ENCODE data around the gene HIPK2.

DNA sequence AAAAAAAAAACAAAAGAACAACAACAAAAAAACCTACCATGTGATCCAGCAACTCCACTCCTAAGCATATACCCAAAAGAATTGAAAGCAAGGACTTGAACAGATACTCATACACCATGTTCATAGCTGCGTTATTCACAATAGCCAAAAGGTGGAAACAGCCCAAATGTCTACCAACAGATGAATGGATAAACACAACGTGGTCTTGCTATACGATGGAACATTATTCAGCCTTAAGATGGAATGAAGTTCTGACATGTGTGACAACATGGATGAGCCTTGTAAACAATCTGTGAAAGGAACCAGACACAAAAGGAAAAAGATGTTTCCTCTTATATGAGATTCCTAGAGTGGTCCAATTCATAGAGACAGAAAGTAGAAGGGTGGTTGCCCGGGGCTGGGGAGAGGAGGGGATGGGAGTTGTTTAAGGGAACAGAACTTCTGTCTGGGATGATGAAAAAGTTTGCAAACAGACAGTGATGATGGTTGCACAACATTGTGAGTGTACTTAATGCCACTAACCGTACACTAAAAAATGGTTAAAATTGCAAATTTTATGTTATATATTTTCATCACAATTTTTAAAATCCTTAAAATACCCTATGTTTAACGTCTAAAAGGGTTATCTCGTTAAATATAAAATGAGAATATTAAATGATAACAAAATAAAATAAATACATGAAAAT is 242.7 kb downstream of the HIPK2 start:
- TF ChIP-seq, protein P1, sequence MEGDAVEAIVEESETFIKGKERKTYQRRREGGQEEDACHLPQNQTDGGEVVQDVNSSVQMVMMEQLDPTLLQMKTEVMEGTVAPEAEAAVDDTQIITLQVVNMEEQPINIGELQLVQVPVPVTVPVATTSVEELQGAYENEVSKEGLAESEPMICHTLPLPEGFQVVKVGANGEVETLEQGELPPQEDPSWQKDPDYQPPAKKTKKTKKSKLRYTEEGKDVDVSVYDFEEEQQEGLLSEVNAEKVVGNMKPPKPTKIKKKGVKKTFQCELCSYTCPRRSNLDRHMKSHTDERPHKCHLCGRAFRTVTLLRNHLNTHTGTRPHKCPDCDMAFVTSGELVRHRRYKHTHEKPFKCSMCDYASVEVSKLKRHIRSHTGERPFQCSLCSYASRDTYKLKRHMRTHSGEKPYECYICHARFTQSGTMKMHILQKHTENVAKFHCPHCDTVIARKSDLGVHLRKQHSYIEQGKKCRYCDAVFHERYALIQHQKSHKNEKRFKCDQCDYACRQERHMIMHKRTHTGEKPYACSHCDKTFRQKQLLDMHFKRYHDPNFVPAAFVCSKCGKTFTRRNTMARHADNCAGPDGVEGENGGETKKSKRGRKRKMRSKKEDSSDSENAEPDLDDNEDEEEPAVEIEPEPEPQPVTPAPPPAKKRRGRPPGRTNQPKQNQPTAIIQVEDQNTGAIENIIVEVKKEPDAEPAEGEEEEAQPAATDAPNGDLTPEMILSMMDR (conservative IDR thresholded peaks at IDR 0.05; ENCODE audit: low read depth, low read length): no peak
- no peak for TF ChIP-seq EZH2 (IDR thresholded peaks at IDR 0.05; ENCODE audit: borderline replicate concordance, low read depth, low read length, poor library complexity, severe bottlenecking)
